ENCODE data around the gene P2RY11. TPM values are rescaled to one million over a fixed set of nuclear protein-coding genes. Genes with fewer than 3 reads are reported as not detected.

The P2RY11 gene
- total RNA-seq, 4 donors from 2014 or later = 2.4 to 16.8 (median 5.7) TPM; not detected in 1

DNA sequence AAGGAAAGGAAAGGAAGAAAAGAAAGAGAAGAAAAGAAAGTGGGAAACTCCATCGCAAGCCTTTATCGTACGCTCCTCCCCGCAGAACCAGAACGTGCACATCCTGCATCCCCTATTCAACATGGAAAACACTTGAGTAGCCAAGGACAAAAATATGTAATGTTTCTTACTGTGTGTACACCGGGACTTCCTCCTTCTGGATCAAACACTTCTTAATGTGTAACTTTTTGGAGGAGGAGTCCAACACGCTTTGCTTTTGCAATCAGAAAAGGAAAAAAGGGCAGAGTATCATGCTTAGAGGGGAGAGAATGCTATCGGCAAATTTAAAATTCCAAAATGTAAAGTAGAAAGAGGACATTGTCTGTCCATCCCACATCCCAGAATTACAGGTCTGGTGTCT lies 33.2 kb upstream of the P2RY11 start:
- TF ChIP-seq, protein P1, sequence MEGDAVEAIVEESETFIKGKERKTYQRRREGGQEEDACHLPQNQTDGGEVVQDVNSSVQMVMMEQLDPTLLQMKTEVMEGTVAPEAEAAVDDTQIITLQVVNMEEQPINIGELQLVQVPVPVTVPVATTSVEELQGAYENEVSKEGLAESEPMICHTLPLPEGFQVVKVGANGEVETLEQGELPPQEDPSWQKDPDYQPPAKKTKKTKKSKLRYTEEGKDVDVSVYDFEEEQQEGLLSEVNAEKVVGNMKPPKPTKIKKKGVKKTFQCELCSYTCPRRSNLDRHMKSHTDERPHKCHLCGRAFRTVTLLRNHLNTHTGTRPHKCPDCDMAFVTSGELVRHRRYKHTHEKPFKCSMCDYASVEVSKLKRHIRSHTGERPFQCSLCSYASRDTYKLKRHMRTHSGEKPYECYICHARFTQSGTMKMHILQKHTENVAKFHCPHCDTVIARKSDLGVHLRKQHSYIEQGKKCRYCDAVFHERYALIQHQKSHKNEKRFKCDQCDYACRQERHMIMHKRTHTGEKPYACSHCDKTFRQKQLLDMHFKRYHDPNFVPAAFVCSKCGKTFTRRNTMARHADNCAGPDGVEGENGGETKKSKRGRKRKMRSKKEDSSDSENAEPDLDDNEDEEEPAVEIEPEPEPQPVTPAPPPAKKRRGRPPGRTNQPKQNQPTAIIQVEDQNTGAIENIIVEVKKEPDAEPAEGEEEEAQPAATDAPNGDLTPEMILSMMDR (IDR thresholded peaks at IDR 0.05; ENCODE audit: low read depth) = no peak

DNA sequence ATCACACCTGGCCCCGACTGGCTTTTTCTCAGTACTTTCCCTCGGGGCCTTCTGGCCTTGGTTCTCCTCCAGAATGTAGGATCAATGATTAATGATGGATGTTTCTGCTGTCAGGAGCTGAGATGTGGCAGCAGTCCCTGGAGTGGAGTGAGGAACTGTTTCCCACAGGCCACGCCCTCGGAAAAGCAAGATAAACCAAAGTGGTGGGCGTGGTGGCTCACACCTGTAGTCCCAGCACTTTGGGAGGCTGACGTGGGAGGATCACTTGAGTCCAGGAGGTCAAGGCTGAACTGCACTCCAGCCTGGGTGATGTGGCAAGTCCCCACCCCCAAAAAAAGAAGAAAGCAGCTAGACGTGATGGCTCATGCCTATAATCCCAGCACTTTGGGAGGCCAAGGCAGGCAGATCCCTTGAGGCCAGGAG lies 32.5 kb upstream of the P2RY11 start:
- TF ChIP-seq, protein P1 (IDR thresholded peaks at IDR 0.05; ENCODE audit: low read depth) = no peak

DNA sequence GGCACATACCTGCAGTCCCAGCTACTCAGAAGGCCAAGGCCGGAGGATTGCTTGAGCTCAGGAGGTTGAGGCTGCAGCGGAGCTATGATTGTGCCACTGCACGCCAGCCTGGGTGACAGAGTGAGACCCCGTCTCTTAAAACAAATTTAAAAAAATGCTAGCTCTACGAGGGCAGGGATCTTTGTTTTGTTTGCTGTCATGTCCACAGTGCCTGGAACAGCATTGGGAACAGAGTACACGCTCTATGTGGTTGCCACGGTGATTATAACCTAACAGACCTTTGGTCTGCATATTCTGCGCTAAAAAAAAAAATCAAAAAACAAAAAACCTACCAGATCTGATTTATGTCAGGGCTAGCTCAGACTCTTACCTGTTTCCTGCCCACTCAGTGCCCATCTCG lies 27.6 kb upstream of the P2RY11 start:
- TF ChIP-seq, protein P1 (IDR thresholded peaks at IDR 0.05; ENCODE audit: low read depth) = no peak

DNA sequence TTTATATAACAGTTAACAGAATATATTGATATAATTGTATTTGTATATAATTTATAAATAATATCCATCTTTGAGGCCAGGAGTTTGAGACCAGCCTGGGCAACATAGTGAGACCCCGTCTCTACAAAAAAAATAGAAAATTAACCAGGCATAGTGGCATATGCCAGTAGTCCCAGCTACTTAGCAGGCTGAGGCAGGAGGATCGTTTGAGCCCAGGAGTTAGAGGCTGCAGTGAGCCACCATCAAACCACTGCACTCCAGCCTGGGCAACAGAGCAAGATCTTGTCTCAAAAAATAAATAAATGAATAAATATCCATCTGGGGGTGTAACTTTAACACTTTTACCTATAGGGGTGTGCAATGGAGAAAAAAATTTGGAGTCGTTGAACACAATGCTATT lies 26.7 kb upstream of the P2RY11 start:
- TF ChIP-seq, protein P1 (IDR thresholded peaks at IDR 0.05; ENCODE audit: low read depth) = no peak

DNA sequence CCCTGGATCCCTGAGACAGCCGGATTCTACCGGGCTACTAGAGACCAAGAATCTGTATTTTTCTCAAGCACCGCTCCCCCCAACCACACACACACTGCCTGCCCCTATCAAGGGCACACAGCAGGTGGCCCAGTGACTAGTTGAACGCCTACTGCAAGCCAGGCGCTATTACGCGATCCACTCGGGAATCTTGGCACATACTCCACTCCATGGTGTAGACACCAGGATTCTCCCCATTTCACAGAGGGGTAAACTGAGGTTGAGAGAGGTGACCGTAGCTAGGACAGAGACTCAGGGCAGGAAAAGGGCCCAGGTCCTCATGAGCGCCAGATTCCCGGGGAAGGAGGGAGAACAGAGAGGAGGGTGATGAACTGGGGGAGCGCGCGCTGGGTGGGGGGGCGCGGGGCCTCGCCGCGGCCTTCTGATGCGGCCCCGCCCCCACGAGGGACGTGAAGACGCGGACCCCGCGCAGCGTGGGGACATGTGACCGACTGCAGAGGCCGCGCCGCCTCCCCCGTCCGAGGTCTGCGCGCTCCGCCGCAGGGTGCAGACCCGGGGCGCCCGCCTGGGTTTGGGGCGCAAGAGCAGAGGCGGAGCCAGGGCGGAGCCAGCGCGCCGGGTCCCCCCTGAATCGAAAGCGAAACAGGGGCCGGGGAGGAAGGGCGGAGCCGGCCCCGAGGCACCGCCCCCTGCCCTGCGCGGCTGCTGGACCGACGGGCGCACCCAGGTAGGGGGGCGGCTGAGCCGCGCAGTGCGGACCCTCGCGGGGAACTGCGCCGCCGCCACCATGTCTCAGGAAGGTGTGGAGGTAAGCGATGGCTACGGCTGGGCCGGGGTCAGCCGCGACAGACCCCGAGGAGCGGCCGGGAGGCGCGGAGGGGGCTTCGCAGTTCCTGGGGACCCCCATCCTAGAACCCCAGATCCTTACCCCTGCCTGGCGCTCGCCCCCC lies 25.6 kb upstream of the P2RY11 start, which contains the start of gene SHFL:
Gene SHFL (plus strand): TSS at position 677 of the 950 bp plus-strand sequence. CDS start 111 bp downstream, at position 788.
- TF ChIP-seq, protein P1 (IDR thresholded peaks at IDR 0.05; ENCODE audit: low read depth) = no peak

DNA sequence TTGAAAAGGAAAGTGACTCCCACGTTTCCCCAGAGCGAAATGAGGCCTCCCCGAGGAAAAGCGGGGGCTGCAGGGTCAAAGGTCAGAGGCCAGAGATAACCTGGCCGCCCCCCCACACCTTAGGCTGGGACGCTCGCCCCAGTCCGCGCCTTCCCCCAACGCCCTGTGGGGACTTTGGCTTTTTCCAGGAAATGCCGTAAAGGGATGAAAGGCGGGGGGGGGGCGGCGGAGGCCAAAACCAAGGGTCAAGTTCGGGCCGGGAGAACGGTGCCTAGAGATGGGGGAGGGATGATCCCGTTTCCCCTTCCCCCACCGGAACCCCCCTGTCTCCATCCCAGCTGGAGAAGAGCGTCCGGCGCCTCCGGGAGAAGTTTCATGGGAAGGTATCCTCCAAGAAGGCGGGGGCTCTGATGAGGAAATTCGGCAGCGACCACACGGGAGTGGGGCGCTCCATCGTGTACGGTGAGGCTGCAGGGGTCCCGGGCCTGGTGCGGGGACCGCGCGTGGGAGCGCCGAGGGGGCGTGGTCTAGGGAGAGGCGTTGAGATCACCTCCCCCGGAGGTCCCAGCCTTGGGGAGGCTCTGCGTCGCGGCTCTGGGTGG lies 24.8 kb upstream of the P2RY11 start:
- TF ChIP-seq, protein P1 (IDR thresholded peaks at IDR 0.05; ENCODE audit: low read depth) = no peak
